HG02970 (cell line): Measurements from ENCODE around the gene ABCC9.

Experiments used
- ATAC-seq: cut with Tn5 transposase; IDR thresholded peaks from one replicate; pipeline ENCODE4 v1.9.1; 2021; ENCODE audit warnings: mild to moderate bottlenecking, moderate library complexity, moderate number of reproducible peaks; ENCODE audit not compliant: unreplicated experiment, low FRiP score

The ABCC9 gene

GRCh38 chr12:21882635-21883034, 58.6 kb downstream of the ABCC9 start:
- no peak for ATAC-seq

- ATAC-seq, result no peak
Observed at GRCh38 chr12:21881965-21882364, 59.3 kb downstream of the ABCC9 start.

- ATAC-seq, result no peak
Observed at GRCh38 chr12:21879312-21879711, 61.9 kb downstream of the ABCC9 start.

- no peak for ATAC-seq
Observed at GRCh38 chr12:21877293-21877982, 63.8 kb downstream of the ABCC9 start.

- ATAC-seq, result no peak
Observed at GRCh38 chr12:21865846-21866245, 75.4 kb downstream of the ABCC9 start.

- ATAC-seq, result no peak
Observed at GRCh38 chr12:21860534-21860933, 80.7 kb downstream of the ABCC9 start.

GRCh38 chr12:21860128-21860527, 81.1 kb downstream of the ABCC9 start:
- no peak for ATAC-seq

- ATAC-seq, result no peak
Observed at GRCh38 chr12:21852251-21852650, 89.0 kb downstream of the ABCC9 start.

GRCh38 chr12:21851151-21851550, 90.1 kb downstream of the ABCC9 start:
- no peak for ATAC-seq

GRCh38 chr12:21850419-21850818, 90.8 kb downstream of the ABCC9 start:
- no peak for ATAC-seq

- ATAC-seq, result no peak
Observed at GRCh38 chr12:21849878-21850277, 91.3 kb downstream of the ABCC9 start.

- ATAC-seq, result no peak
Observed at GRCh38 chr12:21848192-21848591, 93.0 kb downstream of the ABCC9 start.

- ATAC-seq, result no peak
Observed at GRCh38 chr12:21843795-21844194, 97.4 kb downstream of the ABCC9 start.

- ATAC-seq, result no peak
Observed at GRCh38 chr12:21839776-21840175, 101.5 kb downstream of the ABCC9 start.

GRCh38 chr12:21837847-21838246, 103.4 kb downstream of the ABCC9 start:
- no peak for ATAC-seq

- ATAC-seq, result no peak
Observed at GRCh38 chr12:21831791-21832344, 109.4 kb downstream of the ABCC9 start.

GRCh38 chr12:21828779-21829178, 112.4 kb downstream of the ABCC9 start:
- no peak for ATAC-seq

- ATAC-seq, result no peak
Observed at GRCh38 chr12:21828136-21828775, 113.0 kb downstream of the ABCC9 start.

- ATAC-seq, result no peak
Observed at GRCh38 chr12:21827083-21827482, 114.1 kb downstream of the ABCC9 start.

- ATAC-seq, result no peak
Observed at GRCh38 chr12:21826618-21826910, 114.7 kb downstream of the ABCC9 start.

- ATAC-seq, result no peak
Observed at GRCh38 chr12:21825886-21826617, 115.2 kb downstream of the ABCC9 start.

- ATAC-seq, result no peak
Observed at GRCh38 chr12:21823581-21823980, 117.6 kb downstream of the ABCC9 start.
